Stimulated activated CD4-positive, alpha-beta T cell treated with anti-CD3 and anti-CD28 coated beads, TNF-alpha, amount 100 ng/mL, for 1 hour (primary cell): ENCODE measurements around the gene NXPH3.

ENCODE experiments used
- DNase-seq, 3 donors: peaks; one replicate each; pipeline ENCODE4 v3.0.0-alpha.2; 2020; ENCODE audit warnings: low read depth in 3 of 3, low spot score in 1 of 3

NXPH3 gene

DNA sequence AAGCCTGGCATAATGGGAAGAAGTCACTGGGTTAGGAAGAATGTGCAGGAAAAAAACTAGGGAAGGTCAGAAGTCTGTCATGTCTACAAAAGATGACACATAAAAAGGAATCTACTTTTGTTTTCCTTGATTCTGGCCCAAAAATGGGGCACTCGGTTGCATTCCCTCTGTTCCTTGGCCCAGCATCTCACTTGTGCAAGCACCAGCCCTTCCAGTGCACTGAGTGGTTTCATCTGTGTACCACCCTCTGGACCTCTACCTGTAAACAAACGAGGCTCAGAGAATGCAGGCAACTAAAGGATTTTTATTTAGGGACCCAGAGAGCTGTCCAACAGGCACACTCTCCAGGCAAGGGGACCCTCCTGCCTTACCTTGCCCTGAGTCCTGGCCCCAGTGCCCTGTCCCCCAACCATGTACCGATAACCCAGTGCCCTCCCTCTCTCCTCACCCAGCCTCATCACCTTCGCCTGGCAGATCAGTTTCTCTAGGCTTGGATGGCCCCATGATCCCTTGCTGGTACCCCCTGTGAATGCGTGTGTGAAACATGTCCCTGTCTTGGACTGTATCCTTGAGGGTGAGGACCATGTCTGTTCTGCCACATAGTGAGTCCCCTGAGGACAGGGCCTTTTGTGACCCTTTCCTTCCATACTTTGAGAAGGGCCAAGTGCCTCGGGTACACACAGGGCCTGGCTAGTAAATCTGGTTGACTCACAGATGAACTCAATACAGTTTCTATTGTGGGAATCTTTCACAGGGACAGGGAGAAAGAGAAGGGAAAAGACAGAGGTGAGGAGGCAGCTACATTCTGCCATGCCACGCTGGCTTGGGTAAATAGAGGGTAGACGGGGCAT lies 13.3 kb downstream of the NXPH3 start:
- no peak for DNase-seq

DNA sequence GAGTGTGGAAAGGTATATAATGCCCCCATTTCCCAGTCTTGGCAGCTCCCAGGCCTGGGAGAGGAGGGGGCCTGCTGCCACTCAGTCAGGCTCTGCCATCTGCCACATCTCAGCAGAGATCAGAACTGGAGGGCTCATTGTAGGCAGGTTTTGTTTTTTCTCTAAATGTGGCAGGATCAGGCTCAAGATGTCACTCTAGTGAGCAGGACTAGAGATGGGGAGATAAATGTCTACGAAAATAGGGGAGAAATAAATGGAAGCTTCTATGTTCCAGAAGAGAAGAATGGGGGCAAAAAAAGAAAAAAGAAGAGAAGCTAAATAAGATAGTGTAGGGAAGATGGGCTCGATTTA lies 13.9 kb downstream of the NXPH3 start:
- DNase-seq, result no peak

DNA sequence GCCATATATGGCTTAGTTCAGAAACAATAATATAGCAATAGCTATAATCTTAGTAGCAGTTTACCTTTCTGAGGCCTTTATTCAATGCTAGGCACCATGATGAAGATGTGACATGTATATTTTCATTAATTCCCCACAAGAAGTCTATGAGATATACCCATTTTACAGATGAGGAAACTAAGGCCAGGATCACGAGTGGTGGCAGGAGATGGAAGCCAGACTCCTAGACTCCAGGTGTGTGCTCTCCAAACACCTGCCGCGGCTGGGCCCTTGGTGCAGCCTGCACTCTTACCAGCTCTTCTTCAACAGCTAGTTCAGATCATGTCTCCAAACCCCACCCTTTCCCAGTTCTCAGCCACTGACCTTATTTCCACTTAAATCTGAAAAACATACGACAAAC lies 15.2 kb downstream of the NXPH3 start:
- DNase-seq, result no peak

DNA sequence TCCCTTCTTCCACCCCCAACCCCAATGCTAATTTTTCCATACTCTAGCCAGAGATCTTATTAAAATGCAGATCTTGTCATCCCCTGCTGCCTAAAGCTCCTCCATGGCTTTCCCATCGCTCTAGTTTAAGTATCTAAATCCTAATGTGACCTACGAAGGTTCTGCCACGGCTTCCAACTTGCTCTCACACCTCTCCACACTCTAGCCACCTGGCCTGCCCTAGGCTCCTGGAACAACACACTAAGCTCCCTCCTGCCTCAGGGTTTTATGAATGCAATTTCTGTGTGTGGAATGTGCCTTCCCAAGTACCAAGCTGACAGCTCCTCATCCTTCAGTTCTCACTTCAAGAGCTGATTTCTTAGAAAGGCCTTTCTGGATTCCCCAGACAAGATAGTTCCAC lies 16.6 kb downstream of the NXPH3 start:
- no peak for DNase-seq

DNA sequence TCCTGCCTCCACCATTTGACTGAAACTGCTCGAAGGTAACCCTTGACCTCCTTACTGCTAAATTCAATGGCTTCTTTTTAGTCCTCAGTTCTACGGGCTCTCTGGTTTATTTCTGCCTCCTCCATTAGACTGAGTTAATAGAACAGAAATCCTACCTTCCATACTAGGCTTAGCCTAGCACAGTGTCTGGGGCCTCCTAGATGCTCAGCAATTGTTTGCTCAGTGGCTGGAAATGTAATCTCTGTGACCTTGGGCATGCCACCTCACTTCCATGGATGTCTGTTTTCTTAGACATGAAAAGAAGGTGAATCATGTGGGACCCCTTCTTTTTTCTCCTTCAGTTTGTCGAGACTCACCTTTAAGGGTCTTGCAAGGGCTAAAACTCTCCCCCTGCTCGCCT lies 19.7 kb downstream of the NXPH3 start:
- no peak for DNase-seq

DNA sequence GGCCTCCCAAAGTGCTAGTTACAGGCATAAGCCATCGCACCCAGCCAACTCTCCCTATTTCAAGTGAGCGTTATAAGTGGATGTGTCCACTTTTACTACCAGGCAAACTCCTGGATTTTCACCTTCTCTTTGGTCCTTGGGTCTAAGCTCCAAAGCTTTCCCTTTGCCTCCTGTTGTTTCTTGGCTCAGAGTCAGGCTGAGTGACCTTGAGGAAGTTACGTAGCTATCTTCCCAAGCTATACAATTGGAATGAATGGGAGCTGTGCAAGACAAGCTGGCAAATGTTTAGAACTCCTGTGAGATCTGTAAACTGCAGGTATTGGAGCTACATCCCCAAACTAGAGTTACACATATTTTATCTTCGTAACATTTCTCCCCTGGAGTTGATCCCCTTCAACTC lies 20.3 kb downstream of the NXPH3 start:
- DNase-seq, result no peak

DNA sequence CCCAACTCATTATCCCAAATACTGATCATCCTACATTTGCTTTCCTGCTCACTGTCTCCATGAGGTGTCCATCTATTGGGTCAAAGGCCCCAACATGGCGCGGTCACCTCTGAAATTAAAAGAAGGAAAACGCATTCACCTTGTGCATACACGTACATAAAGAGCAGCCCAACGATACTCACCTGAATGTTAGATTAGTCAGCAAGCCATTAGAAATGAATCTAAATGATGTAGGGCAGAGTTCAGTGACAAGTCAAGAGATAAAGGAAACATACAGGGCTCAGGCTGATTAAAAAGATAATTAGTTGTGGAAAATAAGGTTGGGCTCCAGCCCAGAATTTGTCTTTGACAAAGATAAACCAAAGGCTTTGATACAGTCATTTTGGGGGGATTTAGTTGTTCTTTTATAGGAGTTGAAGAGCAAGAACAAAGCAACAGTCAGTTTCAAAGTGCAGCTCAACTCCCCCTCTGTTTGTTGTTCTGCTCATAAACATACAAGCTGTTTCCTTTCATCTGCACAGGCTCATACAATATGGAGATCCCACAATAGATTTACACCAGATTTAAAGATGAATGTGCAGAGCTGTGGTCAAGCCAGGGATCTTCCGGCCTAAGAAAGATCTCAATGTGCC lies 21.1 kb downstream of the NXPH3 start:
- DNase-seq, result no peak

DNA sequence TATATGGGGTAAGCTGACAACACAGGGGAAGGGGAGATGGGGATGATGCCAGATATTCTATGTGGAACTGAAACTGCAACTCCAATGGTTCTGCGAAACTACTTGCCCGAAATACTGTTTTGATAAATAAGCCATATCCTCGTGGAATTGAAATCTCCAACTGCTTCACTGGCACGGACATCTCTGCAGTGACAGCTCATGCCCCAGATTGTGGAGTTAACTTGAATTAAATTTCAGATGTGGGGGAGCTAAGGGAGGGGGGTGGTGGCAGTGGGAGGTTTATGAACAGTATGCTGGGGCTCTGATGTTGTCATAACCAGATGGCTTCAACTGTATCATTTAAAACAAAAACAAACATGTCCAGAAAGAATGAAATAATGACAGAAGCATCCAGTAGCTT lies 21.8 kb downstream of the NXPH3 start:
- no peak for DNase-seq

DNA sequence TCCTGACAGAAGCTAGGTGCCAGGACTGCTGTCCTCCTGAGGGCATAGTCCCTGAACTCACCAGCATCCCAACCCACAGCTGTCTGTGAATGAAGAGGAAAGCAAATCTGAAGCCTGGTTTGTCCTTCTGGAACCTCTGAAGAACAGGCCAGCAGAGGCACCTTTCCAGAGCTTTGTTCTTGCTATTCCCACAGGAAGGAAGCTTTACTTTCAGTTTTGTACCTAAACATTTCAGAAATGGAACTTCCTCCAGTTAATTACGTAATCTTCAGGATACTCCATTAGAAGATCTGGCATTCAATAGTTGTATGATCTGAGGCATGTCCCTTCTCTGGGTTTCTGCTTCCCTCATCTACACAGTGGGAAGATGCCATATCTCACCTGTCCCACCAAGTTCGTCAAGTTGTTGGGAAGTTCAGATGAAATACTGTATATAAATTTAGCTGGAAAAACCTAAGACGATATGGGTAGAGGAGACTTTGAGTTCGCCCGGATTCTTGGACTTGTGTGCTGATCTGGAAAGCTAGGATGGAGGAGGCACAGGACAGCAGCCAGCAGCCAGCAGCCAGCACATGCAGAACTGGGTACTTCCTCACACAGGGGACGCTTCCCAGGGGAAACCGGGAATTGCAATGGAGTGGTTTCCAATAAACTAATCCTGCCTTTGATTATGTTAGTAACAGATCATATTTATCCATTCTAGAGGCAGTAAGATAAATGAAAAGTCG lies 22.4 kb downstream of the NXPH3 start:
- no peak for DNase-seq

DNA sequence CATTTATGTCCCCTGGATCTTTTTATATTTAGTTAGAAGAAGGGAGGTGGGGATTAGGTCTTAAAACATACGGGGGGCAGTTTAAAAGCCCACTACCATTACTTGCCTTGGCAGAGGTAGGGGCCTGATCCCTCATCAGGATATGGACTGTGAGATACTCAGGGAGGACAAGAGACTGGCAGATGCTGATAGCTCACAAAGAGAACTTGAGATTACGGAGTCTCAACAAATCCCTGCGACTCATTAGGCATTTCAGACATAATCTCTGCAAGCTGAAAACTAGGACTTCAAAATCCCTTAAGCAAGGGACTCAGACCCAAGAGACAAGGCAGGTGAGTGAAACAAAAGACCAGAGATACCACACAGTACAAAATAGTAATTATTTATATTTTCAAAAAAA lies 23.2 kb downstream of the NXPH3 start:
- DNase-seq, result no peak

DNA sequence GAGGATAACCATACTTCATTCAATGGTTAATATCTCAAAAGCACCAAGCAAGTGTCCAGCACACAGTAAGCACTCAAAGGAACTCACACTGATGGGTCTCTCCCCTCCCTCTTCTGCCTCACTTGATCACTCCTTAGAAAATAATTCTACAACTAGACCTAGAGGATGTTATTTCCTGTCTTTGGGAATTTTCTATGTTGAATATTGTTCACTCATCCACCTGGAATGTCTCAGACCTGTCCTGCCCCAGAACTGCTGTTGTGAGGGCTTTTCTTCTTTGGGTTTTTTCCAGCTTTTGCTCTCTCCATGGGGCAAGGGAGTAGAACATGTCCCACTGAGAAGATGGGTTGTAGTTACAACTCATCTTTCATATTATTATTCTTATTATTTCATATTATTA lies 25.3 kb downstream of the NXPH3 start:
- no peak for DNase-seq

DNA sequence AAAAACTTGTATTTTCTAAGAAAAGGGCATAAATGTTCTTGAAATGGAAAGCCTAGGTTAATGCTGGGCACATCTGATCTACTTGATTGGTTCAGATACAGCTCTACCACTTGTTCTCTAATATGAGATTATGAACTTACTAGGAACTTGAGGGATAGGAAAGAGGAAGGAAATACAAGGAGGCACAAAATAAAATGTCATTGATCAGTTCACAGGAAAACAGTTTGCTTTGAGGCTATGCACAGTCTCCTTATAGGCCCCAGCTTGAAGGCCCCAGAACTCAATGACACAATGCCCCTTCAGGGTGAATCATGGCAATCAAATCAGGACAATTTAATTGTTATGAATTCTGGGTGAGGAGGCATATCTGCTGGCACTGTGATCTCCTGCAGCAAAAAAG lies 27.1 kb downstream of the NXPH3 start:
- no peak for DNase-seq

DNA sequence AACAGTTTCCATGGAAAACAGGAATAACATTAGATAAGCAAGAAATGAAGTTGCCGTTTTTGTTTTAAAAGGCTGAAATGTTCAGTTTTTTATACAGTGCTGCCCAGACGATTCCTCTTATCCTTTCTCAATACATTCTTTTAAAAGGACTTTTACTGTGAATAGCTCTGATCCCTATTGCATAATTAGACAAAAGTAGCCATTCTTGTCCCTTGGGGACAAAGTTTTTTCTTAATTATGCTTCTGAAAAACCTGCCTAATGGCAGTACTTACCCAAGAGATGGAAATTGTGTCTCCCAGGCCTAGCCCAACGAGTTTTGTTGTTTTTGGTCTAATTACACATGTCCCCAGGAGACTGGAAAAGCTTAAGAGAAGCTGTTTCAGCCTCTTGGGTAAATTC lies 27.6 kb downstream of the NXPH3 start:
- no peak for DNase-seq

DNA sequence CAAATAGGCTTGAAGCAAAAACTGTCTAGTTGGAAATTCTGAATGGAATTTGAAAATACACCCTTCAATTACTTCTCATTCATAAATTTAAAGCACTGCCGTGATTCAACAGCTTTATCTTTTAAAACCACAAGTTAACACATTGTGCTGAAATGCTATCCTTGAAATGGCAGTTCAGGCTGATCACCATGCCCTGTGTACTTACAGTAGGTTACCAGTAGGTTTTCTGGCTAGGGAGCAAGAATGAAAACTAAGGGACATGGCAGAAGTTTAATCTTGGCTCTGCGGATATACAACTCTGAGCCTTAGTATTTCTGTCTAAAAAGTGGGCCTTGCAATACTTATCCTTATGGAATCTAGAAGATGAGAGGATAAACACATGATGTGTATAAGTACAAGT lies 28.0 kb downstream of the NXPH3 start:
- no peak for DNase-seq

DNA sequence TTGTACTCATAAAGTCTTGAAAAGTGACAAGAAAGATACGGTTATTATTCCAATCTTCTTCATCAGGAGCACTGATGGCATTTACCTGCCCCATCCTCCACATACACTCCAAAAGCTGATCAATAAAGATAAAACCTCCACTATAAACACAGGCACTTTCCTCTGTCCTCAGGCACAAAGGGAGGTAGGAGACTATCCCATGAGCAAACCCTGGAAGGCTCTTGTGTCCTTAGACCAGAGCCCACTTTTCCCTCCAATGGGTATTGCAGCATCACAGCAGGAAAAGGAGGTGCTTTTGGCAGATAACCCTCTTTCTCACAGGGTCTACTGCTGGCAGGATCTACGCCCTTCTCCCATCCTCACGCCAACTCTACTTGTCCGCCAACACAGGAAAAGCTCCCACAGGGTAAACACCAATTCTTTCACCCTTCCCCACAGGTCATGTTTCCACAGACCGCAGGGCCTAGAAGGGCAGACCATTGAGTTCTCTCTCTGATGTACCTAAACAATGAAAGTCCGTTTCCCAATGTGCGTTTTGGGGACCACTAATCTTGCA lies 28.7 kb downstream of the NXPH3 start:
- DNase-seq, result no peak

DNA sequence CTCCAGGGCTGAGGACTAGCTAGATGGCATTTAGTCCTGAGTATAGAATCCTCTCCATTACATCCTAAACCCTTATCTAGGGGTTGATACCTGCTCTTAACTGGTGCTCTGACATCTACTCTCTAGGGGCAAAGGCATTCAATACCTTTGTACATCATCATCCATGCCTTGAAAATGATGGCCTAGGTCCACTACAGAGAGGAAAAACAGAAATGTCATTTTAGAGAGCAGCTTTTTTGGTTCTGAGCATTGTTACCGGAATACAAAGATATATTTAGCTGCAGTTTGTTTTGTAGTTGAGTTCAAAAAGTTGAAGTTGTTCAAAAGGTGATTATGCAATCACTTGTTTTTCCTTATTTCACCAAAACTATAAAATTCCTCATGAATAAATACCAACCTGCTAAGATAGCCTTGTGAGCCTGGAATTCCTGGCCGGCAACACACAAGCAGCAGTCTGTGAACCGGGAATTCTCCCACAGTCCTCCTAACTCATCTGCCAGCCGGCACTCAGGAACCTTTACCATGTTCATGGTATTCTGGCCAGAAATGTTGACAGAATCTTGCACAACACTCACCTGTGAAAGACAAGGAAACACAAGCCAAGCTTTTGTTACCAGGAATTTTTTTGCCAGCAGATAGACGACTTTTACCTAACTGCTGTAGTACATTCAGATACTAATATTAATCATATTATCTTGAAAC lies 35.4 kb downstream of the NXPH3 start:
- DNase-seq, result no peak

DNA sequence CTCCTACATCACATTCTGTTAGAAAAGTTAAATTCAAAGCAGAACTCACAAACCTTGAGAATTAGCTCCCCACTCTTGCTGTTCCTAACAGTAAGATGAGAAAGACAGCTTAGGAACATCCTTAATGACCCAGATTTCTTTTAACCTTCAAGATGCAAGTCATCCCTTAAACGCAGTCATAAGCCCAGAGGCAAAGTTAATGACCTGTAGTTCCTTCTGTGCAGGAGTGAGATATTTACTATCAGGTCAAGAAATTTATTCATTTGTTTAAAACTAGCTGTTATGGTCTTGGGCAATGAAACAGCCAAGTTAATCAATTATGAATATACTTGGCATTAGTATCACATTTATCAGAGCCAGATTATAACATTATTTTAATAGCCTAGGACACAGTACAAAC lies 37.1 kb downstream of the NXPH3 start:
- no peak for DNase-seq

DNA sequence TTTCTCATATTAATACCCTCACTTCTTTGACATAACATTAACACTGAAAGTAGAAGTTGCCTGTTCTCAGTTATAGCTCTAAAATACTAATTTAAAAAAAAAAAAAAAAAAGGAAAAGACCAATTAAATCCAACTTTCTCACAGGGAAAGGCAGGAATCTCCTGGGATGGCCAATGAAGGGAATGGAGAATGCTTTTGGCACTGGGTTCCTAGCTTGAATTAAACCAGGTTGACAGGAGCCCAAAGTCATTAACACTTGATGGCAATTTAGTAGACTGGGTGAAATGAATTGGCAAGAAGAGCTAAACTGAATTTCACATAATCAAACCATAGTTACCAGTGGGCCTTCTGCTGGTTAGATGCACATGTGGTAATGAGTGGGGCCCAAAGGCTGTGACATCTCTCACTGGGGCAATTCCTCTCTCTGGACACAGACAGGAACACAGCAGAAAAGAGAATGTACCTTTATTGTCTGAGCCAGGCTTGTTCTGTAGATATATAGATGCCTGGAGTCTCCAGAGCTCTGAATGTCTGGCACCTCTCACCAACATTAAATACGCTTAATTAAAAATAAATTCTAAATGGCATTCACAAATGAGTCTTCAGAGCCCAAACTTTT lies 37.6 kb downstream of the NXPH3 start:
- no peak for DNase-seq

DNA sequence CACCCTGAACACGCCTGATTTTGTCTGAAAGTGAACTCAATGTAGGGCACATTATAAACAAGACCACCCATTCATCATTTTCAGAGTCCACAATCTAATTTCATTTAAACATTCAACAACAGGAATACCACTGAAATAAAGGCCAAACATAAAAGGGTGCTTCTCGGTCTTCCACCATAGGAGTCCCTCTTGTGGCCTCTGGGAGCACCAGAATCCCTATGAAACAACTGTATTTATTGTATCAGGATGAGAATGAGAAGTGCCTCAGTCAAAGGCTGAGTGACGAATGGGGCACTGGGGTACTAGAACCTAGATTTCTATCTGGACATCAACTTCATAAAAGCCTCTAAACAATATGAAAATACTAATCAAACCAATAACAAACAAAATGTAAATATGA lies 40.4 kb downstream of the NXPH3 start:
- DNase-seq, result no peak

DNA sequence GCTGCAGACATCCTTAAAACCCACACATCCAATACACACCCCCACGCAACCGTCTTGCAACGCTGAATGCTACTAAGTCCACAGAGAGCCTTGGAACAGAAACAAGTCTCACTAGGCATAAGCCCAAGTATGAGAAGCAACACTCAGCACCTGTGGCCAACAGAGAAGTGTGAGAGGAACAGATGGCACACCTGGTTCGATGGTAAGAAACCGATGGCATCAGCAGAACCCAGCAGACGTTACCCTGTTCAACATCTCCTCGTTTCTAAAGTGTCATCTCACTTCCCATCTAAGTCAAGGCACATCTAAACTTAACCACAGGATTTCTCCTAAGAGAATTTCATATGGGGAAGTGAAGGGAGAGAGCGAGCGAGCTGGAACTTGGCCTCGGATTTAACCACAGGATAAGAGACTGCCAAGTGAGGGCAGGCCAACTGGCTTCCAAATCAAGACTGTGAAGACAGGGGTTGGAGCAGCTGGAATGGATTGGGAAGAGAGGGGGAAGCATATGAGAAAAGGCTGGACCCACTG lies 41.0 kb downstream of the NXPH3 start:
- DNase-seq, result no peak
